Body of pancreas (tissue), 4 donors: Measurements from ENCODE around the gene FBXL17.

Experiments used
- CTCF ChIP-seq, 7 experiments: fragments of 450-650 bp in 4 of 7; fragments of 200-600 bp in 3 of 7; sonication (generic) in 3 of 7; IDR thresholded peaks; one replicate each; pipeline ENCODE4 v1.5.1; 2016 to 2019; ENCODE audit warnings: antibody characterized with exemption in 7 of 7
- POLR2A ChIP-seq, 3 donors: fragments of 450-650 bp; IDR thresholded peaks; one replicate each; pipeline ENCODE4 v1.6.1; 2016; ENCODE audit warnings: antibody characterized with exemption in 3 of 3, mild to moderate bottlenecking in 2 of 3

DNA sequence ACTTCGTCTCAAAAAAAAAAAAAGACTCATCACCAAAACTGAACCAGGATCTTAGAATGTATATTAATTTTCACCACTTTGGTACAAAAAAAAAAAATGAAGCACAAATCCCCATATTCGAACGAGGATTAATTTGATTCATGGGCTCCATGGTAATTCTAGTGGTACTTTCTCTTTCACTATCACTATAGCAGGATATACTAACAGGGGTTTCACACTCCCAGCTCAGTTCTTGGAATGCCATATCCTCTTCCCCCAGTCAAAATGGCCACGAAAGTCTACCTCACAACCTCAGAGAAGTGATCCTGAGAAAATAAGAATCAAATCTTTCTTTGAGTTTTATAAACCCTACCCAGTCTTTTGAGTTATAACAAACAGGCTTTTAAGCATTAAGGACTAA lies 235.7 kb downstream of the FBXL17 start:
- TF ChIP-seq CTCF (IDR thresholded peaks at IDR 0.05) (no peak), POLR2A (IDR thresholded peaks at IDR 0.05) (no peak)
